Skin epidermis (tissue), 12 donors: Measurements from ENCODE around the gene CCDC57.

ENCODE experiments used
- H3K27ac ChIP-seq, 21 experiments: fragments of 200-600 bp; sonication (generic) in 11 of 21; one replicate each; pipeline ENCODE4 v1.5.0; 2020; ENCODE audit warnings: mild to moderate bottlenecking in 3 of 21, inconsistent platforms in 2 of 21, moderate library complexity in 2 of 21
- H3K4me3 ChIP-seq, 7 experiments: fragments of 200-600 bp; sonication (generic) in 2 of 7; one replicate each; pipeline ENCODE4 v1.5.0; 2020; ENCODE audit warnings: inconsistent platforms in 2 of 7, mild to moderate bottlenecking in 2 of 7, moderate library complexity in 1 of 7

CCDC57 gene

GRCh38 chr17:82053556-82054263 is 158.9 kb downstream of the CCDC57 start:
- no peak overlapping the region for H3K4me3 ChIP-seq
- no peak overlapping the region for H3K27ac ChIP-seq

- Histone ChIP-seq H3K4me3 (peak overlapping the region in 4 of 7 experiments; percentile 67 to 88 (median 76)), H3K27ac (peak overlapping the region in 3 of 21 experiments; percentile 82 to 89 (median 88))
Observed at GRCh38 chr17:82053130-82053529, 159.5 kb downstream of the CCDC57 start.

GRCh38 chr17:82052638-82053059 is 160.0 kb downstream of the CCDC57 start:
- Histone ChIP-seq H3K27ac (peak overlapping the region in 17 of 21 experiments; percentile 9 to 89 (median 81)), H3K4me3 (peak overlapping the region; percentile 65 to 88 (median 78))

GRCh38 chr17:82051776-82052637 is 160.6 kb downstream of the CCDC57 start, which contains the start of the genes GPS1 and RFNG:
TSS of gene GPS1 (plus strand) at chr17:82051898. CDS start at chr17:82051932, 34 bp downstream.
TSS of gene RFNG (minus strand) at chr17:82051811. CDS start at chr17:82051766, 45 bp downstream.
- peak within 1 kb of the TSS; percentile 65 to 88 (median 78) for H3K4me3 ChIP-seq
- peak within 1 kb of the TSS; percentile 37 to 91 (median 81) for H3K27ac ChIP-seq
